Activated CD4-positive, alpha-beta T cell treated with anti-CD3 and anti-CD28 coated beads for 36 hours (primary cell): ENCODE measurements around the gene GLCE. TPM values are rescaled to one million over a fixed set of nuclear protein-coding genes. Genes with fewer than 3 reads are reported as not detected.
A peak's percentile ranks its signal among the peaks of the same experiment; 100 is the strongest.
"Not testable (repeated sequence)": the region's sequence is repeated elsewhere in the genome, so short reads cannot be mapped to it uniquely, and the experiment has no call there.

Experiments used
- ATAC-seq: fragments of 200-7000 bp; cut with Tn5 transposase; one replicate; pipeline ENCODE4 v1.10.0; 2021; ENCODE audit warnings: mild to moderate bottlenecking, moderate library complexity
- CTCF ChIA-PET: fragments of 350-600 bp; sonication (Branson Sonifier 250); formaldehyde crosslinking; loops from one replicate; lab custom pipeline; 2021; ENCODE audit warnings: antibody characterized with exemption; lab: Charles Lee
- POLR2A ChIA-PET: fragments of 350-600 bp; sonication (Branson Sonifier 250); formaldehyde crosslinking; loops from one replicate; lab custom pipeline; 2021; ENCODE audit warnings: antibody characterized with exemption, inconsistent platforms; lab: Charles Lee
- DNase-seq: peaks from one replicate; pipeline ENCODE4 v3.0.0-alpha.2; 2020
- H3K27ac Mint-ChIP-seq: one replicate; pipeline ENCODE4 v1.8.0; 2021; ENCODE audit warnings: mixed read lengths
- H3K27me3 Mint-ChIP-seq: one replicate; pipeline ENCODE4 v1.8.0; 2021; ENCODE audit warnings: mixed read lengths
- H3K36me3 Mint-ChIP-seq: one replicate; pipeline ENCODE4 v1.8.0; 2021; ENCODE audit warnings: low read depth, mixed read lengths
- H3K4me1 Mint-ChIP-seq: one replicate; pipeline ENCODE4 v1.8.0; 2021; ENCODE audit warnings: mixed read lengths
- H3K4me3 Mint-ChIP-seq: one replicate; pipeline ENCODE4 v1.8.0; 2021; ENCODE audit warnings: mild to moderate bottlenecking, moderate library complexity, mixed read lengths
- H3K9me3 Mint-ChIP-seq: one replicate; pipeline ENCODE4 v1.8.0; 2021; ENCODE audit warnings: low read depth, mixed read lengths
- intact Hi-C, 2 experiments: fragments of 100-400 bp; cut with DNase I in 1 of 2; cut with micrococcal nuclease in 1 of 2; formaldehyde crosslinking; loops; one replicate each; pipeline versions ENCODE4 v1.14.2 to v1.15.1; 2022 to 2024; cut with DNase I, micrococcal nuclease
- total RNA-seq, 2 experiments: library from RNA; stranded (reverse); gene quantifications; one replicate each; pipeline ENCODE4 v1.2.3, GENCODE V29; 2021

The GLCE gene
- total RNA-seq, 2 experiments from 2014 or later: 3.6 to 4.2 TPM

DNA sequence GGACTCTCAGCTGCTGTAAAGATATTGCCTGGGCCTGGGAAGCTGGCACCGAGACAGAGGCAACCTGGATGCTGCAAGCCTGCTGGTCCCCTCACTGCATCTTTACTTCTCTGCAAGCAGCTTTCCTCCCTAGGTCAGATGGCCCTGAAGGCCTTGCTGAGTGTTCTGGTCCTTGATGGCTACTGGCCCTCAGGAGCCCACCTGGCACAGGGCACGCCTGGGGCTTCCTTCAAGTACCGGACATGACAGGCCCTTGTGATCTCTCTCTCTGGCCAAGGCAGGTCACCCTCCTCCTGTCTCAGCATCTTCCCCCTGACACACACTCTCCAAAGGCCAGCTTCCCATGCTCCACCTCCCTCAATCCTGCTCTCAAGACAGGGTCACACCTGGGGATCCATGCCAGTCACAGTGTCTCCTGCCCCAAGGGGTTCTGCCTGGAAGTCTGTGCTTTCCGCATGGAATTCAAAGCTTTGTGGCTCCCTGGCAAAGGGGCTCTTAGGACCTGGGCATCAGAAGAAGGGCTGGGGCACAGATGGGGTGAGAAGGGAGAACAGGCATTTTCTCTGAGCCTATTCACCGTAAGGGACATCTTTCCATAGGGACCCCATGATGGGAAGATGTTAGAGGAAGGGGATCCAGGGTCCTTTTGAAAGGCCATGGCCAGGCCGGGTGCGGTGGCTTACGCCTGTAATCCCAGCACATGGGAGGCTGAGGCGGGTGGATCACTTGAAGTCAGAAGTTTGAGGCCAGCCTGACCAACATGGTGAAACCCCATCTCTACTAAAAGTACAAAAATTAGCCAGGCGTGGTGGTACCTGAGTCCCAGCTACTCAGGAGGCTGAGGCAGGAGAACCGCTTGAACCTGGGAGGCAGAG lies 133.5 kb downstream of the GLCE start:
- peaks cover 15% of the 10 kb centered on the region for H3K27me3 Mint-ChIP-seq
- H3K4me3 Mint-ChIP-seq: no peak overlapping the region
- H3K27ac Mint-ChIP-seq: no peak overlapping the region
- H3K4me1 Mint-ChIP-seq: no peaks in the 10 kb centered on the region
- no peaks in the 10 kb centered on the region for H3K9me3 Mint-ChIP-seq
- intact Hi-C loops: no loop called here
- ChIA-PET CTCF (interaction anchor here (0.6 kb wide), 1 partner anchor 541 kb away, joined by 3 read pairs; no protein-coding TSS in a partner anchor), POLR2A (no interaction called here)
- no peaks in the 10 kb centered on the region for H3K36me3 Mint-ChIP-seq
- no peak for DNase-seq
- no peak for ATAC-seq

DNA sequence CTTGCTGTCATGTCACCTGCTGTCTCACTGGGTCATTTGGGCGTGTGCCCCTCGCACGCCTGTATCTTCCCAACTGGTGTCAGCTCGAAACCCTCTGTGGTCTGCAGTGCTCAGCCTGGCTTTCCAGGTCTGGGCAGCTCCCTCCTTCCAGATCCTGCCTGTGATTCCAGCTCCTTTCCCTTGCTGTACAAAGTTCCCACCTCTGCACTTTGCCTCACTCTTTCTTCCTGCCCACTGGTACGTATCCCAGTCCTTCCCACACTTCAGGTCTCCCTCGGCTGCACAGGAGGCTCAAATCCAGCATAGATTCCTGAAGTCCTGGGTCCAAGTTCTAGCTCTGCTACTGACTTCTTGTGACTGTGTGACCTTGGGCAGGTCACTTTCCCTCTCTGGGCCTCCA lies 136.2 kb downstream of the GLCE start:
- intact Hi-C loops: no loop called here
- H3K36me3 Mint-ChIP-seq: no peaks in the 10 kb centered on the region
- H3K9me3 Mint-ChIP-seq: no peaks in the 10 kb centered on the region
- peaks cover 3% of the 10 kb centered on the region for H3K4me1 Mint-ChIP-seq
- no peak overlapping the region for H3K27ac Mint-ChIP-seq
- no peak for ATAC-seq
- CTCF ChIA-PET: no interaction called here
- H3K4me3 Mint-ChIP-seq: no peak overlapping the region
- POLR2A ChIA-PET: no interaction called here
- H3K27me3 Mint-ChIP-seq: peaks cover 34% of the 10 kb centered on the region
- no peak for DNase-seq

DNA sequence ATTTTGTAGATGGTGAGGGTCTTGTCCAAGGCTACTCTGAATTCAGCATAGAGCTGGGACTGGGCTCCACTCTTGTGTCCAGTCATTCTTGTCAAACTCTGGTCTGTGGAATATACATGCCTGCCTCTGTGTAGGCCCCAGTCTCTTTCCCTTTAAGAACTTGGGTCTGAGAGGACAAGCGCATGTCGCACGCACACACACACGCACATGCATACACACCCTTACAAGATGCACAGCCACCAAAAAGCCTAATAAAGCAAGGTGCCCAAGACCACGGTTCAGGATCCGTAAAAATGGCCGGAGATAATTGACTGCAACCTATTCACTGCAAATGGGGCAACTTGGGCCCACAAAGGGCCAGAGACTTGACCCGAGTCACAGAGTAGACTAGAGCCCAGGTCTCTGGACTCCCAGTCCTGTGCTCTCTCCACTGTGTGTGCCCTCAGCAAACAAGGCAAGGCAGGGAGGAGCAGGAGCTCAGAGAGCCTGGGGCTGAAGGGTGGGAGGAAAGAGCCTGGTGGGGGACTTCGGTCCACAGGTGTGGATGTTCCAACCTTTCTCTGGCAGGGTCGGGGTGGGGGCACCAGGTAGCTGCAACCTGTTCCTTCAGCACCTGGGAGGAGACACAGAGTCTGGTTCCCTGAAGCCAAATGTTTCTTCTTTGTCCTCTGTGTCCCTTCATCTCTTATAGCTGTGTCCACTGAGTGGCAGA lies 137.4 kb downstream of the GLCE start:
- intact Hi-C loops: loop anchor here in 1 of 2 experiments (2.0 kb wide), 1 partner anchor 137 kb away; the partner anchor contains the start of gene GLCE
- no peak for DNase-seq
- no peak for ATAC-seq
- Mint-ChIP-seq H3K27me3 (peaks cover 44% of the 10 kb centered on the region), H3K36me3 (no peaks in the 10 kb centered on the region), H3K4me3 (no peak overlapping the region), H3K4me1 (peaks cover 3% of the 10 kb centered on the region), H3K27ac (no peak overlapping the region), H3K9me3 (no peaks in the 10 kb centered on the region)
- ChIA-PET CTCF (no interaction called here), POLR2A (no interaction called here)

GRCh38 chr15:69298354-69298696 lies 137.9 kb downstream of the GLCE start:
- H3K4me3 Mint-ChIP-seq: no peak overlapping the region

GRCh38 chr15:69298697-69299441 lies 138.4 kb downstream of the GLCE start, which contains the start of gene PAQR5:
Gene PAQR5, plus strand, starts transcription at chr15:69298912. Its CDS starts 61,169 bp downstream, at chr15:69360081.
- intact Hi-C loops: loop anchor here in 1 of 2 experiments (2.0 kb wide), 1 partner anchor 138 kb away; the partner anchor contains the start of gene GLCE
- ATAC-seq (peak; percentile 88), DNase-seq (peak; percentile 36)
- POLR2A ChIA-PET: no interaction called here
- Mint-ChIP-seq H3K27me3 (peaks cover 48% of the 10 kb centered on the region), H3K27ac (no peak within 1 kb of the TSS), H3K4me1 (peaks cover 3% of the 10 kb centered on the region), H3K9me3 (no peaks in the 10 kb centered on the region), H3K36me3 (no peaks in the 10 kb centered on the region), H3K4me3 (no peak within 1 kb of the TSS)
- CTCF ChIA-PET: interaction anchor here (0.7 kb wide), 1 partner anchor 152 kb away, joined by 3 read pairs; no protein-coding TSS in a partner anchor

More at GRCh38 chr15:69298354-69298696, 137.9 kb downstream of the GLCE start:
- no peak overlapping the region for H3K27ac Mint-ChIP-seq
- ATAC-seq (no peak), DNase-seq (no peak)
- H3K4me1 Mint-ChIP-seq: peaks cover 3% of the 10 kb centered on the region
- ChIA-PET CTCF (no interaction called here), POLR2A (no interaction called here)
- H3K9me3 Mint-ChIP-seq: no peaks in the 10 kb centered on the region
- H3K27me3 Mint-ChIP-seq: peaks cover 47% of the 10 kb centered on the region
- intact Hi-C loops: loop anchor here in 1 of 2 experiments (2.0 kb wide), 1 partner anchor 138 kb away; the partner anchor contains the start of gene GLCE
- H3K36me3 Mint-ChIP-seq: no peaks in the 10 kb centered on the region

- POLR2A ChIA-PET: no interaction called here
- intact Hi-C loops: loop anchor here in 1 of 2 experiments (2.0 kb wide), 1 partner anchor 139 kb away; the partner anchor contains the start of gene GLCE
- H3K36me3 Mint-ChIP-seq: no peaks in the 10 kb centered on the region
- DNase-seq: no peak
- H3K4me3 Mint-ChIP-seq: no peak overlapping the region
- H3K27me3 Mint-ChIP-seq: peaks cover 48% of the 10 kb centered on the region
- CTCF ChIA-PET: interaction anchor here (0.7 to 0.8 kb wide), 2 partner anchors 95 to 151 kb away, joined by 3 read pairs; no protein-coding TSS in a partner anchor
- ATAC-seq: no peak
- no peaks in the 10 kb centered on the region for H3K9me3 Mint-ChIP-seq
- H3K4me1 Mint-ChIP-seq: peaks cover 3% of the 10 kb centered on the region
- H3K27ac Mint-ChIP-seq: no peak overlapping the region
Measured at GRCh38 chr15:69299451-69299886, 139.0 kb downstream of the GLCE start.

DNA sequence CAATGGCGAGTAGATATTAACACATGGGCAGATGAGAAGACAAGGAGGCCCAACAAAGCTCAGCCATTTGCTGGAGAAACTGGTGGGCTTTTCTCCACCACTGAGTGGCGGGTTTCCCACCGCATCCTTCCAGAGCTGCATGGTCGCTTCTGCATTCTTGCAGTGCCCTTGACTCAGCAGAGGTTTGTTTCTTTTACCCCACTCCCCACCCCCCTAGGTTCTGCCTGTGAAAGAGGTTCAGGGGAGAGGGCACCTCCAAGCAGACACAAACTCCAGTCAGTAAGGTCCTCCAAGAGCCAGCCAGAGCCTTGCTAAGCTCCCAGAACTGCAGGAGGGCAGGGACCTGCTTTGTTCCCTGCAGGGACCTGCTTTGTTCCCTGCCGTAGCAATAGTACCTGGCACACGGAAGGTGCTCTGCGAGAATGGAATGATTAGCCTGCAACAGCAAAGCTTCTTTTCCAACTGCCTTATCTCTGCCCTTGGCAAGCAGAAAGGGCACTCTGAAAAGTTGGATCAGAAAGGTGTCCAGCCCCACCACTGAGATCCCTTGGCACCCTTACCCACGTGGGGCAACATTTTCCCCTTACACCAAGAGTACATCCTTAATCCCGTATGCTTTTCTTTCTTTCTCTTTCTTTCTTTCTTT lies 139.6 kb downstream of the GLCE start:
- no peaks in the 10 kb centered on the region for H3K36me3 Mint-ChIP-seq
- no peaks in the 10 kb centered on the region for H3K9me3 Mint-ChIP-seq
- ATAC-seq: no peak
- H3K4me3 Mint-ChIP-seq: no peak overlapping the region
- peaks cover 48% of the 10 kb centered on the region for H3K27me3 Mint-ChIP-seq
- DNase-seq: no peak
- no peak overlapping the region for H3K27ac Mint-ChIP-seq
- ChIA-PET CTCF (interaction anchor here (0.7 to 0.8 kb wide), 2 partner anchors 94 to 151 kb away, joined by 3 read pairs; no protein-coding TSS in a partner anchor), POLR2A (no interaction called here)
- intact Hi-C loops: loop anchor here in 1 of 2 experiments (2.0 kb wide), 1 partner anchor 139 kb away; the partner anchor contains the start of gene GLCE
- H3K4me1 Mint-ChIP-seq: peaks cover 3% of the 10 kb centered on the region

GRCh38 chr15:69301101-69301500 lies 140.7 kb downstream of the GLCE start:
- peaks cover 48% of the 10 kb centered on the region for H3K27me3 Mint-ChIP-seq

DNA sequence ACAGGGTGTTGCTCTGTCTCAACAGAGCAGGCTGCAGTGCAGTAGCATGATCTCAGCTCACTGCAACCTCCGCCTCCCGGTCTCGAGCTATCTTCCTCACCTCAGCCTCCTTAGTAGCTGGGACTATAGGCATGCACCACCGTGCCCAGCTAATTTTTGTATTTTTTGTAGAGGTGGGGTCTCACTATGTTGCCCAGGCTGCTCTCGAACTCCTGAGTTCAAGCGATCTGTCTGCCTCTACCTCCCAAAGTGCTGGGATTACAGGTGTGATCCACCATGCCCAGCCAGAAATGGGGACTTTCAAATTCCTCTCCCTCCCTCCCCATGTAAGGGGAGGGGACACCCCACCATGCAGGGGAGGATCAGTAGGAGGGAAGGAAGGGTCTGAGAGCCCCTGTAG lies 141.7 kb downstream of the GLCE start:
- CTCF ChIA-PET: interaction anchor here (0.7 to 0.9 kb wide), 2 partner anchors 10 to 420 kb away, joined by 3 read pairs; no protein-coding TSS in a partner anchor
- intact Hi-C loops, ATAC-seq, DNase-seq, H3K4me3 Mint-ChIP-seq, H3K36me3 Mint-ChIP-seq, H3K4me1 Mint-ChIP-seq, H3K27ac Mint-ChIP-seq, POLR2A ChIA-PET, H3K9me3 Mint-ChIP-seq: not testable (repeated sequence)
- H3K27me3 Mint-ChIP-seq: peaks cover 46% of the 10 kb centered on the region

More at GRCh38 chr15:69301101-69301500, 140.7 kb downstream of the GLCE start:
- CTCF ChIA-PET, DNase-seq, H3K27ac Mint-ChIP-seq, H3K36me3 Mint-ChIP-seq, H3K9me3 Mint-ChIP-seq, intact Hi-C loops, POLR2A ChIA-PET, H3K4me3 Mint-ChIP-seq, H3K4me1 Mint-ChIP-seq, ATAC-seq: not testable (repeated sequence)

GRCh38 chr15:69302929-69303328 lies 142.5 kb downstream of the GLCE start:
- DNase-seq: no peak
- H3K4me1 Mint-ChIP-seq: peaks cover 3% of the 10 kb centered on the region
- POLR2A ChIA-PET: no interaction called here
- intact Hi-C loops: no loop called here
- H3K27ac Mint-ChIP-seq: no peak overlapping the region
- no peak for ATAC-seq
- peaks cover 40% of the 10 kb centered on the region for H3K27me3 Mint-ChIP-seq
- H3K36me3 Mint-ChIP-seq: no peaks in the 10 kb centered on the region
- no peaks in the 10 kb centered on the region for H3K9me3 Mint-ChIP-seq
- H3K4me3 Mint-ChIP-seq: no peak overlapping the region
- CTCF ChIA-PET: interaction anchor here (0.7 to 0.9 kb wide), 3 partner anchors 11 to 420 kb away, joined by 3 read pairs; no protein-coding TSS in a partner anchor
